ENCODE measurements around the gene LAIR1.
A peak's percentile ranks its signal among the peaks of the same experiment; 100 is the strongest.
"Not testable (repeated sequence)": the region's sequence is repeated elsewhere in the genome, so short reads cannot be mapped to it uniquely, and the experiment has no call there.

Gene LAIR1

DNA sequence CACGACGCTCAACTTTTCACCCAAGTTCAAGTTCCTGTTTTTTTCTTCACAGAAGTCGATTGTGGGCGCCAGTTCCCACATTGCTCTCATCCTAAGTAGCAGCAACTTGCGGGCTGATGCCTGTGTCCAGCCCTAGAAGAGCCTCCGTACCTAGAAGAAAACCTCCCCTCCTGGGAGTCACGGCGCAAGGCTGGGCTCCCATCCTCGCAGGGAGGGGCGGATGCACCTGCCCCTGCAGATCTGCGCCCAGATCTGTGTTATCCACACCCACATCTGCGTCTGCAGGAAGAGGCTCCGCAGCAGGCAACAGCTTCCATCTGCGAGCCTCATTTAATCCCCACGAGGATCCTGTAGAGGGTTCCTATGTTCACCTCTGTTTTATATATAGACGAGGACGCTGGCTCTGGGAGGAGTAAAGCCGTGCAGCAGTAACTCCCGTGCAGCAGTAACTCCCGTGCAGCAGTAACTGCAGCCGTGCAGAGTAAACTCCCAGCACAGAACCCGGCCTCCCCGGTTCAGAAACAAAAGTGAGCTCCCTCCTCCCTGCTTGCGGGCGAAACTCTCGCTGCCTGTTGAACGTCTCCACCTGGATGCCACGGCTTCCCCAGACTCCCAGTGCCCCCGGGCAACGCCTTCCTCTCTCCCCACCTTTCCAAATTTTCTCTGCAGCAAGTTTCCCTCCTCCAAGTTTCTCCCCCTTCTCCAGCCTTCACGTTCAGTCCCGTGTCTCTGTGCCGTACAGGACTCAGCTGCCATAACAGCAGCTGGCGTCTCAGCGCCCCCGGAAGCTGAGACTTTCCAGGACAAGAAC is 23.5 kb upstream of the LAIR1 start:
- H3K4me2 ChIP-seq: peak overlapping the region; percentile 85 to 99 (median 91)
- H3K4me3 ChIP-seq: peak overlapping the region; percentile 50 to 71 (median 60)
- H3K4me1 ChIP-seq: peaks cover 69 to 91% (median 81%) of the 10 kb centered on the region in 10 experiments
- no peaks in the 10 kb centered on the region for H3K27me3 ChIP-seq
- H3K9me3 ChIP-seq (replicated peaks in 1 of 11): peaks cover 0 to 33% (median 16%) of the 10 kb centered on the region in 11 experiments; a peak in 19 of 22 replicates
- TF ChIP-seq Cebpa-rat (IDR thresholded peaks at IDR 0.05): no peak
- H3K36me3 ChIP-seq: no peaks in the 10 kb centered on the region
- peak overlapping the region; percentile 85 to 99 (median 90) for H3K27ac ChIP-seq
- H4K20me1 ChIP-seq: no peaks in the 10 kb centered on the region
- peak overlapping the region; percentile 81 to 91 (median 85) for H3K9ac ChIP-seq

DNA sequence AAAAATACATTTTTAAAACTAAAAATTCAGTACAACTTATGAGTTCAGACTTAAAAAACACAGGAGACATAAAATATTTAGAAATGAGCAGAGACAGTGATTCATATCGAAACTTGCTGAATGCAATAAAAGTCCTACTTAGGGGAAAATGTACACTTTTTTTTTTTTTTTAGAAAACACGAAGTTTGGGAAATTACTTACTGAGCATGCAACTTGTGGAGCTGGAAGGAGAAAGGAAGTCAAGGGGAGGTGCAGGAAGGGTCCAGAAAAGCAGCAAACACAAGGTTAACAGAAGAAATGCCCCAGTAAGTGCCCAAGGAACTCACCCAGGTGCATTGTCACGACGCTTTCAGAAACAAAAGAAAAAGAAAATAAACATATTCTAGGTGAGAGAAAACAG is 18.6 kb upstream of the LAIR1 start:
- H3K4me3 ChIP-seq: no peak overlapping the region
- H3K27me3 ChIP-seq: no peaks in the 10 kb centered on the region

DNA sequence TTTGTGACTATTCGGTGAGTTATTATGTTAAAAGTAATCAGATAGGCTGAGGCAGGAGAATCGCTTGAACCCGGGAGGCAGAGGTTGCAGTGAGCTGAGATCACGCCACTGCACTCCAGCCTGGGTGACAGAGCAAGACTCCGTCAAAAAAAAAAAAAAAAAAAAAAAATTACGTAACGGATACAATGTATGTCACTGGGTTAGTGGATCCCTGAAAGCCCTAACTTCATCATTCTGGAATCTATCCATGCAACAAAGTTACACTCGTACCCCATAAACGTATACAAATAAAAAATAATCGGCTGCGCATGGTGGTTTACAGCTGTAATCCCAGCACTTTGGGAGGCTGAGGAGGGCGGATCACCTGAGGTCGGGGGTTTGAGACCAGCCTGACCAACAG is 17.3 kb upstream of the LAIR1 start:
- Histone ChIP-seq H3K4me1 (peaks cover 74 to 88% (median 82%) of the 10 kb centered on the region in 10 experiments), H3K27ac (peak overlapping the region in 10 of 11 experiments; percentile 12 to 100 (median 90); a peak in 14 of 22 replicates), H3K9ac (peak overlapping the region in 1 of 11 experiments; percentile 4; a peak in 1 of 22 replicates), H3K9me3 (replicated peaks in 1 of 11) (peaks cover 7 to 58% (median 21%) of the 10 kb centered on the region in 11 experiments; a peak in 20 of 22 replicates), H3K4me2 (peak overlapping the region in 6 of 11 experiments; percentile 13 to 96 (median 56); a peak in 7 of 22 replicates)
- H4K20me1 ChIP-seq, H3K36me3 ChIP-seq, H3K4me3 ChIP-seq, H3K27me3 ChIP-seq: not testable (repeated sequence)

More for the DNA sequence above, 18.6 kb upstream of the LAIR1 start:
- Histone ChIP-seq H3K36me3 (peaks cover 0 to 5% (median 0%) of the 10 kb centered on the region in 11 experiments; a peak in 2 of 22 replicates), H4K20me1 (no peaks in the 10 kb centered on the region), H3K27ac (peak overlapping the region in 7 of 11 experiments; percentile 36 to 99 (median 70); a peak in 11 of 22 replicates), H3K4me1 (peaks cover 76 to 89% (median 82%) of the 10 kb centered on the region in 10 experiments), H3K4me2 (peak overlapping the region in 2 of 11 experiments; percentile 4 to 96; a peak in 5 of 22 replicates), H3K9me3 (replicated peaks in 1 of 11) (peaks cover 7 to 58% (median 21%) of the 10 kb centered on the region in 11 experiments; a peak in 20 of 22 replicates), H3K9ac (peak overlapping the region in 2 of 11 experiments; percentile 4 to 45; a peak in 1 of 22 replicates)
- no peak for TF ChIP-seq Cebpa-rat (IDR thresholded peaks at IDR 0.05)

DNA sequence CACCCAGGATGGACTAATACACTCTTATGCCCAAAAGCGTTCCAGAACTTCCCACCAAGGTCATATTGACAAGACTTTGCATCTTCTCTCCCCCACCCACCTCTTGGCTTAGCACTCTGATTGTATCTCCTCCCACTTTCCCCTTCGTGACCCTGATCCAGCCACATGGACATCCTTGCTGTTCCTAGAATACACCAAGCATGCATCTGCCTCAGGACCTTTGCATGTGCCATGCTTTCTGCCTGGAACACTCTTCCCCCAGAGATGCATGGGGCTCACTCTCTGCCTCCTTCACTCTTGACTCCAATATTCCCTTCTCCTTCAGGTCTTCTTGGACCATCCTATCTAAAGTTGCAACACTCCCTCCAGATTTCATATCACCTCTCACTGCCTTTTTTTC is 16.2 kb upstream of the LAIR1 start:
- Histone ChIP-seq H4K20me1 (no peaks in the 10 kb centered on the region), H3K27ac (peak overlapping the region; percentile 3 to 100 (median 97); a peak in 20 of 22 replicates), H3K4me1 (peaks cover 76 to 89% (median 83%) of the 10 kb centered on the region in 10 experiments), H3K9me3 (replicated peaks in 1 of 11) (peaks cover 7 to 56% (median 21%) of the 10 kb centered on the region in 11 experiments; a peak in 20 of 22 replicates), H3K9ac (peak overlapping the region in 1 of 11 experiments; percentile 9; a peak in 1 of 22 replicates), H3K27me3 (no peaks in the 10 kb centered on the region), H3K4me3 (0 out of 20 replicates have a peak overlapping the region, but pooled peaks of 2 of the 10 experiments have one; percentile 1 to 27), H3K4me2 (peak overlapping the region; percentile 82 to 97 (median 89); a peak in 19 of 22 replicates), H3K36me3 (peaks cover 0 to 5% (median 0%) of the 10 kb centered on the region in 11 experiments; a peak in 2 of 22 replicates)
- no peak for TF ChIP-seq Cebpa-rat (IDR thresholded peaks at IDR 0.05)

DNA sequence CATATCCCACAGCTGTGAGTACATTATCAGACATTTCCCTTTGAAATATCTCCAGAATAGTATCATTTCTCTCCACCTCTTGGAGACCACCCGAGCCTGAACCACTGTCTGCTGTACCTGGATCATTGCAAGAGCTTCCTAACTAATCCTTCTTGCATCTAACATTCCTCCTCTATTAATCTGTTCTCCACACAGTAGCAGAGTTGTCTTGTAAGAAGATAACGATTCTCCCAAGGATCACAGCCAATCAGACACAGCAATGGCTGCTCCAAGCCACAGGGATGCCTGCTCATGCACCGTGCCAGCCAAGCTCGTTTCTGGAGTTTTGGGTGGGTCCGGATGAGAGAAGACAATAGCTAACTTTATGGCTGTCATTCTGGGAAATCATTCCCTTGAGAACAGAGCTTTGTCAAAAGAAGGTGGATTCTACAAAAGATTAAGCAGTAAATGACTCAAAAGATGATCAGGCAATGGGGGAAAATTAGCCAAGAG is 14.5 kb upstream of the LAIR1 start:
- Histone ChIP-seq H3K9me3 (replicated peaks in 1 of 11) (peaks cover 7 to 41% (median 21%) of the 10 kb centered on the region in 11 experiments; a peak in 20 of 22 replicates), H4K20me1 (no peaks in the 10 kb centered on the region), H3K27ac (peak overlapping the region; percentile 85 to 100 (median 97)), H3K27me3 (no peaks in the 10 kb centered on the region), H3K4me3 (peak overlapping the region in 8 of 10 experiments; percentile 29 to 62 (median 42); a peak in 10 of 20 replicates), H3K9ac (peak overlapping the region; percentile 77 to 89 (median 85); a peak in 21 of 22 replicates), H3K4me1 (peaks cover 79 to 92% (median 86%) of the 10 kb centered on the region in 10 experiments), H3K4me2 (peak overlapping the region; percentile 82 to 97 (median 89)), H3K36me3 (peaks cover 0 to 5% (median 0%) of the 10 kb centered on the region in 11 experiments; a peak in 2 of 22 replicates)
- TF ChIP-seq Cebpa-rat (IDR thresholded peaks at IDR 0.05): no peak

DNA sequence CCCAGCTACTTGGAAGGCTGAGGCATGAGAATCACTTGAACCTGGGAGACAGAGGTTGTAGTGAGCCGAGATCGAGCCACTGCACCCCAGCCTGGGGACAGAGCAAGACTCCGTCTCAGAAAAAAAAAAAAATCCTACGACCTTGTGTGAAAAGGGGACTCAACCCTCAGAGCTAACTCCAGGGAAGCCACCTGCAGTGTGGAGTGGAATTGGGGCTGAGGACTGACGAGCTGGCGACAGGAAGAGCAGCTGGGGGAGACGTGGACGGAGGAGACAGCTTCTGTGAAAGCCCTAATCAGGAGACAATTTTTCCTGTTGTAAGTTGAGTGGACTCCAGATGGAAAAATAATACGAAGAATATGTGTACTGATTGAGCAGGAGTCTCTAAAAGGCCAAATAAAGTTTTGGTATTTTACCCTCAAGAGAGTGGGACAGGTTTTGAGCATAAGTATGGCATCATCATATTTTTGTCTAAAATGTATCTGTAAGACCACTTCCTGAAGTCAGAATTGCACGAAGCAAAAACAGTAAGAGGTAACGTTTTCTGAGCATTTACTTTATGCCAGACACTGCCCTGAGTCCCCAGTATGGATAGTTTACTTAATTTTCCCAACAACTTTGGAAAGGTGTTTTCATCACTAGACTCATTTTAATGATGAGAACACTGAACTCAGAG is 12.0 kb upstream of the LAIR1 start:
- Histone ChIP-seq H3K9me3 (replicated peaks in 1 of 11) (peaks cover 7 to 20% (median 11%) of the 10 kb centered on the region in 11 experiments; a peak in 18 of 22 replicates), H3K27ac (peak overlapping the region; percentile 85 to 100 (median 97)), H4K20me1 (no peaks in the 10 kb centered on the region), H3K4me2 (peak overlapping the region; percentile 85 to 97 (median 92)), H3K4me3 (peak overlapping the region in 4 of 10 experiments; percentile 8 to 18 (median 9); a peak in 2 of 20 replicates), H3K9ac (peak overlapping the region; percentile 57 to 89 (median 85); a peak in 20 of 22 replicates), H3K36me3 (peaks cover 0 to 5% (median 0%) of the 10 kb centered on the region in 11 experiments; a peak in 2 of 22 replicates), H3K27me3 (no peaks in the 10 kb centered on the region), H3K4me1 (peaks cover 90 to 98% (median 93%) of the 10 kb centered on the region in 10 experiments)
- TF ChIP-seq Cebpa-rat (IDR thresholded peaks at IDR 0.05): no peak

DNA sequence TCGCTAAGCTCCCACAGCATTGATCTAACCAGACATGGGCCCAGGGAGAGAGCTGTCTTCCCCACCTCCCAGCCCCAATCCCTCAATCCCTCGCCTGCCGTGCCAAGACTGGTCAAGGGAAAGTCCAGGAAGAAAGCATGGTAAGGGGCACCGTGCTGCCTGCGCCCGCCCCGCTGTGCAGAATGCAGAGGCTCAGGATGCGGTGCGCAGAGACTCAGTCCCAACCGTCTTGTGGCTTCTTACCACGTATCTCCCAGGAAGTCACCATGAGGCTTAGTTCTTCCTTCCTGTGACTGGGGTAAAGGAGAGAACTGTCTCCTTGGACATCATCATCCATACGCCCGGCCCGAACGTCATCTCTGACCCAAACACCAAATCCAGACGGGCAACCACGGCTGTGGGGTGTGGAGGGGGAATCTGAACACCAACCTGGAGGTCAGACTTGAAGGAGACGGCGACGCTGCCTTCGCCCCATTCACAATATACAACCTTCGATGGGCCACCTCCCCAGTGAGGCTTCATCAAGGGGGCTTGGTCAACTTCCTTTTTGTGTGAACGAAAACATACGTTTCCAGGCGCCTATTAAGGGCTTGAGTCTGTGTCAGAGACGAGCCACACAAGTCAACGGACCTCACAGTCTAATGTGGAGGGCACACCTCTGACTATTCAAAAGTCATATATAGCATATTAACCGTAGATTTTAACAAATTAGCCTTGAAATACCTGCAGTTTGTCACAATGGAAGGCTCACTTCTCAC is 10.6 kb upstream of the LAIR1 start:
- peak overlapping the region; percentile 85 to 97 (median 92) for H3K4me2 ChIP-seq

More for the DNA sequence above, 10.6 kb upstream of the LAIR1 start:
- H4K20me1 ChIP-seq; H3K27me3 ChIP-seq; H3K9me3 ChIP-seq (replicated peaks in 1 of 11); H3K36me3 ChIP-seq: not testable (repeated sequence)
- H3K9ac ChIP-seq: peak overlapping the region; percentile 69 to 100 (median 86)
- H3K27ac ChIP-seq: peak overlapping the region; percentile 82 to 100 (median 97)
- H3K4me1 ChIP-seq: peaks cover 86 to 97% (median 92%) of the 10 kb centered on the region in 10 experiments
- peak overlapping the region; percentile 25 to 74 (median 51); a peak in 19 of 20 replicates for H3K4me3 ChIP-seq

Measured in BLaER1 treated with 17β-estradiol and CSF1 and Interleukin-3, amounts not matched to agents 10 nM and 100 nM (cell line).